ENCODE data around the gene JARID2.

Gene JARID2

GRCh38 chr6:15253203-15254022, 7.5 kb downstream of the JARID2 start:
- no peak for TF ChIP-seq CTCF (IDR thresholded peaks at IDR 0.05; ENCODE audit: low read depth, low read length)
- no peak overlapping the region for H3K4me3 ChIP-seq (ENCODE audit: low read depth, low read length)

GRCh38 chr6:15254070-15254975, 8.5 kb downstream of the JARID2 start:
- no peak for TF ChIP-seq CTCF (IDR thresholded peaks at IDR 0.05; ENCODE audit: low read depth, low read length)
- H3K4me3 ChIP-seq (ENCODE audit: low read depth, low read length) = no peak overlapping the region

- no peak overlapping the region for H3K4me3 ChIP-seq (ENCODE audit: low read depth, low read length)
- no peak for TF ChIP-seq CTCF (IDR thresholded peaks at IDR 0.05; ENCODE audit: low read depth, low read length)
Observed at GRCh38 chr6:15255481-15255880, 9.6 kb downstream of the JARID2 start.

GRCh38 chr6:15255909-15256395, 10.1 kb downstream of the JARID2 start:
- H3K4me3 ChIP-seq (ENCODE audit: low read depth, low read length) = no peak overlapping the region
- TF ChIP-seq CTCF (IDR thresholded peaks at IDR 0.05; ENCODE audit: low read depth, low read length) = no peak

GRCh38 chr6:15256538-15257271, 10.8 kb downstream of the JARID2 start:
- no peak overlapping the region for H3K4me3 ChIP-seq (ENCODE audit: low read depth, low read length)
- no peak for TF ChIP-seq CTCF (IDR thresholded peaks at IDR 0.05; ENCODE audit: low read depth, low read length)

- TF ChIP-seq CTCF (IDR thresholded peaks at IDR 0.05; ENCODE audit: low read depth, low read length) = no peak
- H3K4me3 ChIP-seq (ENCODE audit: low read depth, low read length) = no peak overlapping the region
Observed at GRCh38 chr6:15257357-15258132, 11.7 kb downstream of the JARID2 start.
